Type B pancreatic cell (in vitro differentiated cells): ENCODE results near the gene ANKRD10. TPM values are rescaled to one million over a fixed set of nuclear protein-coding genes. Genes with fewer than 3 reads are reported as not detected.

Experiments
- DNase-seq: peaks from one replicate; pipeline ENCODE4 v3.0.0; 2021; ENCODE audit warnings: mixed read lengths; ENCODE audit not compliant: unreplicated experiment; ENCODE audit errors: extremely low spot score
- H3K27ac Mint-ChIP-seq: 2 replicates; pipeline ENCODE4 v1.8.0; 2021; ENCODE audit warnings: mild to moderate bottlenecking, mixed read lengths
- H3K27me3 Mint-ChIP-seq: 2 replicates; pipeline ENCODE4 v1.8.0; 2021; ENCODE audit warnings: mixed read lengths
- H3K36me3 Mint-ChIP-seq: 2 replicates; pipeline ENCODE4 v1.8.0; 2021; ENCODE audit warnings: mixed read lengths
- H3K4me1 Mint-ChIP-seq: one replicate; pipeline ENCODE4 v1.8.0; 2021; ENCODE audit warnings: mixed read lengths; ENCODE audit not compliant: unreplicated experiment
- H3K4me3 Mint-ChIP-seq: 2 replicates; pipeline ENCODE4 v1.8.0; 2021; ENCODE audit warnings: mild to moderate bottlenecking, mixed read lengths
- H3K9me3 Mint-ChIP-seq: 2 replicates; pipeline ENCODE4 v1.8.0; 2021; ENCODE audit warnings: mixed read lengths
- total RNA-seq: library from RNA; stranded (reverse); gene quantifications from 2 replicates; pipeline ENCODE4 v1.2.1, GENCODE V29; 2021; ENCODE audit warnings: low replicate concordance
- TF ChIP-seq, protein P1 (sequence below): fragments of 200-600 bp; sonication (generic); conservative IDR thresholded peaks from 2 replicates; pipeline ENCODE4 v1.5.0; 2021; ENCODE audit warnings: antibody characterized with exemption, mild to moderate bottlenecking

The ANKRD10 gene
- total RNA-seq, 1 donor from 2014 or later: 142 TPM

DNA sequence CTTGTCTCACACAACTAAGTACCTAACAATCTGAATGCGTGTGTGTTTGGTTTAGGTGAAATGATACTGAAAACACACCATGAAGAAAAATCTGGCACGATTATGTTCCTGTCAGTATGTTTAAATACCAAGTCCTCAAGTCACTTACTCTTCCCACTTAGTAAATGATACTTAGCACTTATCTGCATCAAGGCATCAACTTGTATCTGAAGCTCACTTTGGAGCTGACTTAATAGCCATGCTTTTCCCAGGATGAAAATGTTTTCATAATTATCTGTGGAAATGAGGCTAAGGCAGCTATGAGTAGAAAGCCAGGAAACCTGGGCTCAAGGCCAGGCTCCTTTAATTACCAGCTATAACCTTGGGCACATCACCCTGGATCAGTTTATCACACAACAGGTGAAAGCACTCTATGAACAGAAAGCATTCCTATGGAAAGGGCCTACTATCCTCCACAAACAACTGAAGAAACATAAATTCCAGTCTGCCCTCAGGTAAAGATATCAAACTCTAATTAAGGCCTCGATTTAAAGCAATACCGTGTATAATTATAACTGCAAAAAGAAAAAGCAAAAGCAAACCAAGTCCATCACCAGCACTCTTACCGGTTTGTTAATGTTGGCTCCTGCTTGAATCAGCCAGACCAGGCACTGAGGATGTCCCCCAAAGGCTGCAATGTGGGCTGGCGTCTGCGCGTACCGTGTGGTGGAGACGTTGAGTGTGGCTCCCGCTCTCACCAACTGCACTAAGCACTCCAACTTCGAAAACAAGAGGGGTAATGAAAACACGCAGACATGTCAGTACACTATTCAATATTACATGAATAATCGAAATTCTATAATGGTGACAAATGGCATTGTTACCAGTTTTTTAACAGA lies 4.6 kb downstream of the ANKRD10 start:
- TF ChIP-seq, protein P1, sequence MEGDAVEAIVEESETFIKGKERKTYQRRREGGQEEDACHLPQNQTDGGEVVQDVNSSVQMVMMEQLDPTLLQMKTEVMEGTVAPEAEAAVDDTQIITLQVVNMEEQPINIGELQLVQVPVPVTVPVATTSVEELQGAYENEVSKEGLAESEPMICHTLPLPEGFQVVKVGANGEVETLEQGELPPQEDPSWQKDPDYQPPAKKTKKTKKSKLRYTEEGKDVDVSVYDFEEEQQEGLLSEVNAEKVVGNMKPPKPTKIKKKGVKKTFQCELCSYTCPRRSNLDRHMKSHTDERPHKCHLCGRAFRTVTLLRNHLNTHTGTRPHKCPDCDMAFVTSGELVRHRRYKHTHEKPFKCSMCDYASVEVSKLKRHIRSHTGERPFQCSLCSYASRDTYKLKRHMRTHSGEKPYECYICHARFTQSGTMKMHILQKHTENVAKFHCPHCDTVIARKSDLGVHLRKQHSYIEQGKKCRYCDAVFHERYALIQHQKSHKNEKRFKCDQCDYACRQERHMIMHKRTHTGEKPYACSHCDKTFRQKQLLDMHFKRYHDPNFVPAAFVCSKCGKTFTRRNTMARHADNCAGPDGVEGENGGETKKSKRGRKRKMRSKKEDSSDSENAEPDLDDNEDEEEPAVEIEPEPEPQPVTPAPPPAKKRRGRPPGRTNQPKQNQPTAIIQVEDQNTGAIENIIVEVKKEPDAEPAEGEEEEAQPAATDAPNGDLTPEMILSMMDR: no peak
- H3K4me3 Mint-ChIP-seq: no peak overlapping the region
- no peaks in the 10 kb centered on the region for H3K9me3 Mint-ChIP-seq
- H3K27ac Mint-ChIP-seq: no peak overlapping the region
- H3K27me3 Mint-ChIP-seq: no peaks in the 10 kb centered on the region
- no peak for DNase-seq
- peaks cover 29% of the 10 kb centered on the region for H3K36me3 Mint-ChIP-seq
- peaks cover 66% of the 10 kb centered on the region for H3K4me1 Mint-ChIP-seq

DNA sequence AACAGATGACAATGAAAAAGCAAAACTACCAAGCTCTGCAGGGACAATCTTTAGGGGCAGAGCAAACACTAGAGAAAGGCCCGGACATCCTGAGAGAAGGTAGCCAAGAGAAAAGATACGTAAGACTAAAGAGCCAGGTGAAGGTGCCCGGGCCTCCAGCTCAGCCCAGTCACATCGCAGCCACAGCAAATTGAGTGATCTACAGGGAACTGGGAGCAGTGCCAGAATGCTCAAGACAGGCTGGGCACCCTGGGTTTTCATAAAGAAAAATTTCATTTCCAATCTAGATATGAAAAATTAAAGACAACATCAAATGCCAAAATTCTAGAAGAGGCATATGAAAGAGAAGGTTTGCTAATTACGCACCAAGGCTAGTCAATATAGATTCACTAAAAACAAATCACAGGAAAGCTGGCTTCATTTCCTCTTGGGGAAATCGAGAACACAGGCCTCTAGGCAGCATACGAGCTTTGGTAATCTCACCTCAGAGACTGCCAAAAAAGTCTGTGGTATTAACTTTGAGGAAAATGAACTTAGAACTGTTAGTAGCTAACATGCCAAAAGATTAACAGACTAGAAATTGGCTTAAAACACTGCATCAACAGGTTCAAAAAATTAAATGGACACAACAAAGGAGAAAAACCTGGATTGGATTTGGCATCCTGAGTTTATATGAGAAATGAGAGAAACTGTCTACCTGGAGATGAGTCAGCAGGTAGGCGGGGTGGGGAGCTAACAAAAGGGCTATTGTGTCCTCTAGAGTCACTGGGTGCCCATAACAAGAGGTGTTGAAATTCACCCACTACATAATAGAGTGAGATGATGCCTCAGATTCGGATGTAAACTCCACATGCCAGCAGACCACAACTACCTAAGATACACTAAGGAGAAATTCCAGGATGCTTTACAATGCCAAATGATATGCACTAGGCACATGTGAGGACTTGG lies 6.6 kb downstream of the ANKRD10 start:
- Mint-ChIP-seq H3K27ac (peak overlapping the region; percentile 71), H3K27me3 (no peaks in the 10 kb centered on the region), H3K36me3 (peaks cover 39% of the 10 kb centered on the region), H3K4me3 (peak overlapping the region; percentile 14), H3K9me3 (no peaks in the 10 kb centered on the region), H3K4me1 (peaks cover 63% of the 10 kb centered on the region)
- no peak for DNase-seq
- TF ChIP-seq, protein P1: no peak

DNA sequence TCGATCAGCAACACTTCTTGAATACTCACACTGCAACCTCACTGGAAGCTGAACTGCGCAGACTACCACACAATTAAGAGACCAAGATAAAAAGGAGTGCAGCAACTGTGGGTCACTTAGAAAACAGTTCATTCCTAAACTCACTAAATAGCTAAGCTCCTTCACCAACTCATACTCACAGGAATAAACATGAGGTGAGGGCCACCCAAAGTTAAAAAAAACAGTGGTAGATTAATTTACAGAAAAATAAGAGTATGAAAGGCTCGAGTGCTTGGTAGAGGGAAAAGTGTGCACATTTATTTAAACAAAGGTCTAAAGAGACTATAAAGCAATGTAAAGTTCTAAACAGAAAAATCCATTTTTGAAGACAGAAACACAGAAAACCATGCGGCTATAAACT lies 7.6 kb downstream of the ANKRD10 start:
- Mint-ChIP-seq H3K36me3 (peaks cover 44% of the 10 kb centered on the region), H3K4me1 (peaks cover 53% of the 10 kb centered on the region), H3K27ac (no peak overlapping the region), H3K9me3 (no peaks in the 10 kb centered on the region), H3K4me3 (no peak overlapping the region), H3K27me3 (no peaks in the 10 kb centered on the region)
- DNase-seq: no peak
- TF ChIP-seq, protein P1: no peak

DNA sequence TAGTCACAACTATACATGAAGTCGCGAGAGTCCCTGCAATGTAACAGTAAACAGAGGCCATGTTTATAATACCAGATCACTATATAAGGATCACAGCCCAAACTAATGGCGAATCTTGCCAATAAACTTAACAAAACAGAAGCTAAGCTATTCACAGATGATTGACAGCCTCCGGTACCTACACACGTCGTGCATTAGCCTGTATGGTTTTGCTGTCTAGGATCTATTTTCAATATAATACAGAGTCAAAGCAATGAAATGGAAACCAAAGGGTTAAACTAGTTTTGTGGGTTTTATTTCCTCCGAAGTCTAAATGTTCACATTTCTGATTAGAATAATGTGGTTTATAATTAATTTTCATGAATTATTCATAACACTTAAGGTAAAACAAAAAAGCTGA lies 10.1 kb downstream of the ANKRD10 start:
- DNase-seq: no peak
- TF ChIP-seq, protein P1: no peak
- H3K9me3 Mint-ChIP-seq: no peaks in the 10 kb centered on the region
- H3K4me1 Mint-ChIP-seq: peaks cover 34% of the 10 kb centered on the region
- H3K36me3 Mint-ChIP-seq: peaks cover 39% of the 10 kb centered on the region
- H3K27ac Mint-ChIP-seq: no peak overlapping the region
- no peak overlapping the region for H3K4me3 Mint-ChIP-seq
- no peaks in the 10 kb centered on the region for H3K27me3 Mint-ChIP-seq

DNA sequence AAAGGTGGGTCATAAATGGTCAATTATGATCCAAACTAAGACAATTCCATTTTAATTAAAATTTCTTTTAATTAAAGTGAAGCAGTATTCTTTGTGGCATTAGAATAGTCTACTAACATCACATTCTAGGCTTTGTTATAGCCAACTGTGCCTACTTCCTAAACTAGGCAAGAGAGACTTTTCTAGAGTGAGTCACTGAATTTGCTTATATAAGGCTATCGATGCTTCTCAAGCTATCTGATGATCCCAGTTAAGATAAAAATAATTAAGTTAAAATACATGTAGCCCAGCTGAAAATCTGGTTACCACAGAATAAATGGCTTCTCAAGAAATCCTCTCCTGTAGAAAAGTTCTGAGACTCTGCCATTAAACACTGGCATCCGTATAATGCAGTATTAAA lies 12.5 kb downstream of the ANKRD10 start:
- H3K27ac Mint-ChIP-seq: no peak overlapping the region
- H3K9me3 Mint-ChIP-seq: no peaks in the 10 kb centered on the region
- no peak for DNase-seq
- H3K36me3 Mint-ChIP-seq: peaks cover 48% of the 10 kb centered on the region
- TF ChIP-seq, protein P1: no peak
- H3K27me3 Mint-ChIP-seq: no peaks in the 10 kb centered on the region
- peaks cover 15% of the 10 kb centered on the region for H3K4me1 Mint-ChIP-seq
- H3K4me3 Mint-ChIP-seq: no peak overlapping the region
